DND-41 (cell line): Measurements from ENCODE around the gene WRNIP1.

Source experiments
- CTCF ChIP-seq: IDR thresholded peaks from 2 replicates; pipeline ENCODE4 v1.5.1; 2012; ENCODE audit warnings: borderline replicate concordance, low read length, moderate library complexity, mild to moderate bottlenecking; ENCODE audit not compliant: poor library complexity, severe bottlenecking; ENCODE audit errors: extremely low read depth
- EZH2 ChIP-seq: IDR thresholded peaks from 3 replicates; pipeline ENCODE4 v1.6.1; 2012; ENCODE audit warnings: borderline replicate concordance, low read depth, mild to moderate bottlenecking, moderate library complexity, low read length, inconsistent platforms; ENCODE audit not compliant: severe bottlenecking

GRCh38 chr6:2816158-2816557, 51.0 kb downstream of the WRNIP1 start:
- TF ChIP-seq CTCF (no peak), EZH2 (no peak)
